ENCODE data around the gene ARMH4. TPM values are rescaled to one million over a fixed set of nuclear protein-coding genes. Genes with fewer than 3 reads are reported as not detected.
A peak's percentile ranks its signal among the peaks of the same experiment; 100 is the strongest.

ARMH4 gene
- total RNA-seq, 2 donors from 2014 or later = 17.3 to 30.7 TPM

- H3K27me3 ChIP-seq (ENCODE audit: control insufficient read depth, insufficient read depth, low read length, poor library complexity, severe bottlenecking) = no peaks in the 10 kb centered on the region
- Mint-ChIP-seq H3K36me3 (ENCODE audit: low read depth) (no peaks in the 10 kb centered on the region), H3K27ac (no peak overlapping the region), H3K9me3 (no peaks in the 10 kb centered on the region), H3K27me3 (ENCODE audit: insufficient read depth) (peaks cover 2% of the 10 kb centered on the region), H3K4me3 (no peak overlapping the region), H3K4me1 (peaks cover 8% of the 10 kb centered on the region)
- H3K4me3 ChIP-seq (ENCODE audit: low read length) = no peak overlapping the region
- no peak overlapping the region for H3K27ac ChIP-seq (ENCODE audit: low read depth, low read length)
- no peaks in the 10 kb centered on the region for H3K9me3 ChIP-seq (ENCODE audit: control insufficient read depth, low read length)
- peaks cover 3% of the 10 kb centered on the region for H3K4me1 ChIP-seq (ENCODE audit: control insufficient read depth, insufficient read depth, low read length)
- TF ChIP-seq, protein P1, sequence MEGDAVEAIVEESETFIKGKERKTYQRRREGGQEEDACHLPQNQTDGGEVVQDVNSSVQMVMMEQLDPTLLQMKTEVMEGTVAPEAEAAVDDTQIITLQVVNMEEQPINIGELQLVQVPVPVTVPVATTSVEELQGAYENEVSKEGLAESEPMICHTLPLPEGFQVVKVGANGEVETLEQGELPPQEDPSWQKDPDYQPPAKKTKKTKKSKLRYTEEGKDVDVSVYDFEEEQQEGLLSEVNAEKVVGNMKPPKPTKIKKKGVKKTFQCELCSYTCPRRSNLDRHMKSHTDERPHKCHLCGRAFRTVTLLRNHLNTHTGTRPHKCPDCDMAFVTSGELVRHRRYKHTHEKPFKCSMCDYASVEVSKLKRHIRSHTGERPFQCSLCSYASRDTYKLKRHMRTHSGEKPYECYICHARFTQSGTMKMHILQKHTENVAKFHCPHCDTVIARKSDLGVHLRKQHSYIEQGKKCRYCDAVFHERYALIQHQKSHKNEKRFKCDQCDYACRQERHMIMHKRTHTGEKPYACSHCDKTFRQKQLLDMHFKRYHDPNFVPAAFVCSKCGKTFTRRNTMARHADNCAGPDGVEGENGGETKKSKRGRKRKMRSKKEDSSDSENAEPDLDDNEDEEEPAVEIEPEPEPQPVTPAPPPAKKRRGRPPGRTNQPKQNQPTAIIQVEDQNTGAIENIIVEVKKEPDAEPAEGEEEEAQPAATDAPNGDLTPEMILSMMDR (conservative IDR thresholded peaks at IDR 0.05) = no peak
- no peaks in the 10 kb centered on the region for H3K36me3 ChIP-seq (ENCODE audit: control insufficient read depth, insufficient read depth, low read length)
- DNase-seq = no peak
- 95 to 100% methylated on average over 2 to 4 of the region's 4 CpGs for whole genome bisulfite sequencing, 2 experiments (ENCODE audit: insufficient coverage in 1 of 2, insufficient read length in 1 of 2)
- no peak overlapping the region for H3K9ac ChIP-seq (ENCODE audit: extremely low read depth, low read length, poor library complexity, severe bottlenecking)
Measured at GRCh38 chr14:57991353-57991752, 160.7 kb downstream of the ARMH4 start.

- no peaks in the 10 kb centered on the region for H3K36me3 ChIP-seq (ENCODE audit: control insufficient read depth, insufficient read depth, low read length)
- peaks cover 2% of the 10 kb centered on the region for H3K27me3 Mint-ChIP-seq (ENCODE audit: insufficient read depth)
- no peaks in the 10 kb centered on the region for H3K36me3 Mint-ChIP-seq (ENCODE audit: low read depth)
- H3K27ac Mint-ChIP-seq = no peak overlapping the region
- TF ChIP-seq, protein P1 (conservative IDR thresholded peaks at IDR 0.05) = no peak
- WGBS, 2 experiments (ENCODE audit: insufficient coverage in 1 of 2, insufficient read length in 1 of 2) = 89 to 98% methylated on average over 5 of the region's 5 CpGs
- no peaks in the 10 kb centered on the region for H3K4me1 ChIP-seq (ENCODE audit: control insufficient read depth, insufficient read depth, low read length)
- H3K4me3 Mint-ChIP-seq = no peak overlapping the region
- no peaks in the 10 kb centered on the region for H3K9me3 Mint-ChIP-seq
- no peak overlapping the region for H3K9ac ChIP-seq (ENCODE audit: extremely low read depth, low read length, poor library complexity, severe bottlenecking)
- no peak for DNase-seq
- H3K4me3 ChIP-seq (ENCODE audit: low read length) = no peak overlapping the region
- H3K27me3 ChIP-seq (ENCODE audit: control insufficient read depth, insufficient read depth, low read length, poor library complexity, severe bottlenecking) = no peaks in the 10 kb centered on the region
- peaks cover 6% of the 10 kb centered on the region for H3K4me1 Mint-ChIP-seq
- H3K27ac ChIP-seq (ENCODE audit: low read depth, low read length) = no peak overlapping the region
- no peaks in the 10 kb centered on the region for H3K9me3 ChIP-seq (ENCODE audit: control insufficient read depth, low read length)
Measured at GRCh38 chr14:57988445-57988844, 163.6 kb downstream of the ARMH4 start.

- Histone ChIP-seq H3K9me3 (ENCODE audit: control insufficient read depth, low read length) (no peaks in the 10 kb centered on the region), H3K27ac (ENCODE audit: low read depth, low read length) (no peak overlapping the region), H3K4me1 (ENCODE audit: control insufficient read depth, insufficient read depth, low read length) (no peaks in the 10 kb centered on the region), H3K36me3 (ENCODE audit: control insufficient read depth, insufficient read depth, low read length) (no peaks in the 10 kb centered on the region), H3K4me3 (ENCODE audit: low read length) (no peak overlapping the region), H3K9ac (ENCODE audit: extremely low read depth, low read length, poor library complexity, severe bottlenecking) (no peak overlapping the region), H3K27me3 (ENCODE audit: control insufficient read depth, insufficient read depth, low read length, poor library complexity, severe bottlenecking) (no peaks in the 10 kb centered on the region)
- TF ChIP-seq, protein P1 (conservative IDR thresholded peaks at IDR 0.05) = no peak
- H3K27ac Mint-ChIP-seq = no peak overlapping the region
- peaks cover 2% of the 10 kb centered on the region for H3K27me3 Mint-ChIP-seq (ENCODE audit: insufficient read depth)
- peak; percentile 75 for DNase-seq
- peaks cover 6% of the 10 kb centered on the region for H3K4me1 Mint-ChIP-seq
- no peaks in the 10 kb centered on the region for H3K9me3 Mint-ChIP-seq
- H3K4me3 Mint-ChIP-seq = no peak overlapping the region
- 84 to 100% methylated on average over 4 to 6 of the region's 6 CpGs for WGBS, 2 experiments (ENCODE audit: insufficient coverage in 1 of 2, insufficient read length in 1 of 2)
- no peaks in the 10 kb centered on the region for H3K36me3 Mint-ChIP-seq (ENCODE audit: low read depth)
Measured at GRCh38 chr14:57987596-57988300, 164.3 kb downstream of the ARMH4 start.
